GM23338 (cell line): ENCODE measurements around the gene ARRB1. TPM values are rescaled to one million over a fixed set of nuclear protein-coding genes. Genes with fewer than 3 reads are reported as not detected.
A peak's percentile ranks its signal among the peaks of the same experiment; 100 is the strongest.

Experiments used
- microRNA counts: library from miRNA; unstranded; fragments of <30 nt; microRNA quantifications from one replicate; lab custom pipeline; 2017
- microRNA-seq: library from miRNA; unstranded; fragments of <30 nt; microRNA quantifications from one replicate; pipeline ENCODE4, GENCODE V29; 2017
- polyA plus RNA-seq: library from polyadenylated mRNA; unstranded; fragments of >200 nt; fragmentation: Nextera tagmentation; extraction: Ambion mirVana; gene quantifications from 2 replicates; pipeline ENCODE4 v1.2.1, GENCODE V29; 2016
- small RNA-seq: library from RNA; depleted of rRNA; stranded (forward); fragments of <200 nt; gene quantifications from one replicate; pipeline ENCODE3, GENCODE V24; 2014; ENCODE audit warnings: low replicate concordance
- total RNA-seq: library from RNA; depleted of rRNA; stranded (reverse); fragments of >200 nt; shearing (Covaris generic); gene quantifications from 2 replicates; pipeline ENCODE4 v1.2.3, GENCODE V29; 2014; rRNA removed

The ARRB1 gene
- total and polyA plus RNA-seq, 2 experiments from 2014 or later = 6.3 to 11.1 TPM

MicroRNAs encoded within 50 kb of the gene (microRNA counts, 767-probe panel; counts per million panel counts)
- not detected for microRNA hsa-miR-326 (lab: Ali Mortazavi, UCI)

Small RNA genes within 50 kb of the gene (microRNA-seq; reads per million reads assigned to microRNA genes)
- gene MIR326 = 1.3 reads per million

Small RNA genes within 50 kb of the gene (small RNA-seq; reads per million reads assigned to genes)
- 0.32 reads per million, percentile 16 among the genes with 10 or more reads in this experiment for gene MIR326
- not detected for gene SNORD15A

Other genes starting within 250 kb of the ARRB1 start
- not detected in 2 replicates for gene SLCO2B1, start 200.6 kb downstream of the ARRB1 start, total RNA-seq
- gene SLCO2B1, start 200.6 kb downstream of the ARRB1 start, polyA plus RNA-seq = 0.03 TPM in 1 of 2 replicates, not detected in the other
- 0.16 and 0.21 TPM in 2 replicates for gene TPBGL, start 110.9 kb downstream of the ARRB1 start, total RNA-seq
- 0.08 and 0.40 TPM in 2 replicates for gene TPBGL, start 110.9 kb downstream of the ARRB1 start, polyA plus RNA-seq
- 1,200 and 1,745 TPM in 2 replicates for gene RPS3, start 47.9 kb upstream of the ARRB1 start, total RNA-seq
- gene RPS3, start 47.9 kb upstream of the ARRB1 start, polyA plus RNA-seq = 2,793 and 2,848 TPM in 2 replicates
- gene KLHL35, start 81.5 kb upstream of the ARRB1 start, total RNA-seq = 0.28 and 1.1 TPM in 2 replicates
- gene KLHL35, start 81.5 kb upstream of the ARRB1 start, polyA plus RNA-seq = 0.10 TPM in 1 of 2 replicates, not detected in the other
- 3.3 and 4.9 TPM in 2 replicates for gene GDPD5, start 174.3 kb upstream of the ARRB1 start, total RNA-seq
- 1.6 and 1.7 TPM in 2 replicates for gene GDPD5, start 174.3 kb upstream of the ARRB1 start, polyA plus RNA-seq
- gene SERPINH1, start 210.6 kb upstream of the ARRB1 start, total RNA-seq = 1,217 and 1,375 TPM in 2 replicates
- gene SERPINH1, start 210.6 kb upstream of the ARRB1 start, polyA plus RNA-seq = 238 and 269 TPM in 2 replicates